ENCODE measurements around the gene NEAT1.

NEAT1 gene

DNA sequence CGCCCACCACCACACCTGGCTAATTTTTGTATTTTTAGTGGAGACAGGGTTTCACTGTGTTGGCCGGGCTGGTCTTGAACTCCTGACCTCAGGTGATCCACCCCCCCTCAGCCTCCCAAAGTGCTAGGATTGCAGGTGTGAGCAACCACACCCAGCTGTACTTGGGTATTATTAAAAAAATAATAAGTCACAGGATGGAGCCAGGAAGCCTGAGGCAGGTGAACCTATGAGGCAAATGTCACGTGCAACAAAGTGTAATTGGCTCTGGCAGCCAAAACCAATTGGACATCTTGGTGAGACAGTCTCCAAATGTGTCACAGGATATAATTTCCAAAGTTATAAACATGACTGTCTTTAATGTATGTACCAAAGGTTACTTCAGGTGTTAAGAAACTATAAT is 52.3 kb downstream of the NEAT1 start:
- H3K27ac ChIP-seq = no peak overlapping the region
- TF ChIP-seq, protein P1, sequence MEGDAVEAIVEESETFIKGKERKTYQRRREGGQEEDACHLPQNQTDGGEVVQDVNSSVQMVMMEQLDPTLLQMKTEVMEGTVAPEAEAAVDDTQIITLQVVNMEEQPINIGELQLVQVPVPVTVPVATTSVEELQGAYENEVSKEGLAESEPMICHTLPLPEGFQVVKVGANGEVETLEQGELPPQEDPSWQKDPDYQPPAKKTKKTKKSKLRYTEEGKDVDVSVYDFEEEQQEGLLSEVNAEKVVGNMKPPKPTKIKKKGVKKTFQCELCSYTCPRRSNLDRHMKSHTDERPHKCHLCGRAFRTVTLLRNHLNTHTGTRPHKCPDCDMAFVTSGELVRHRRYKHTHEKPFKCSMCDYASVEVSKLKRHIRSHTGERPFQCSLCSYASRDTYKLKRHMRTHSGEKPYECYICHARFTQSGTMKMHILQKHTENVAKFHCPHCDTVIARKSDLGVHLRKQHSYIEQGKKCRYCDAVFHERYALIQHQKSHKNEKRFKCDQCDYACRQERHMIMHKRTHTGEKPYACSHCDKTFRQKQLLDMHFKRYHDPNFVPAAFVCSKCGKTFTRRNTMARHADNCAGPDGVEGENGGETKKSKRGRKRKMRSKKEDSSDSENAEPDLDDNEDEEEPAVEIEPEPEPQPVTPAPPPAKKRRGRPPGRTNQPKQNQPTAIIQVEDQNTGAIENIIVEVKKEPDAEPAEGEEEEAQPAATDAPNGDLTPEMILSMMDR (conservative IDR thresholded peaks at IDR 0.05) = no peak

DNA sequence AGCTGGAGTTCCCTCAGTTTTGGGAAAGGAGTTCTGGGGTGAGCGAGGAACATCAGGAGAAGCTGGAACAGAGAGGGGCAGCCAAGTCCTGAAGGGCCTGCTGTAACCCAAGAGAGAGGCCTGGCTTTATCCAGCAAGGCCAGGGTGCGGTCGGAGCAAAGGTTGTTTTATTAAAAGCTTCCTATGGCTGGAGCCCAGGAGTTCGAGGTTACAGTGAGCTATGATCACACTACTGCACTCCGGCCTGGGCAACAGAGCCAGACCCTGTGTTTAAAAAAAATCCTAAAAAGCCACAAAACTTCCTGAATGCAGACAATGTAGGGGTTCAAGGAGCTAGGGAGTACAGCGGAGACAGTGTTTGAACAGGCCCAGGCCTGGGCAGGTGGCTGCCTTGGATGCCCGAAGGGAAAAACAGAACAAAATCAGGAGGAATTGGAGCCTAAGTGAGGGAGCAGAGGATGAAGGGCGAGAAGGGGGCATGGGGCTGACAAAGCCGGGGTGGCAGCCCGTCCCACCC is 54.1 kb downstream of the NEAT1 start:
- peak overlapping the region; percentile 99 for H3K27ac ChIP-seq
- TF ChIP-seq, protein P1 (conservative IDR thresholded peaks at IDR 0.05) = no peak

DNA sequence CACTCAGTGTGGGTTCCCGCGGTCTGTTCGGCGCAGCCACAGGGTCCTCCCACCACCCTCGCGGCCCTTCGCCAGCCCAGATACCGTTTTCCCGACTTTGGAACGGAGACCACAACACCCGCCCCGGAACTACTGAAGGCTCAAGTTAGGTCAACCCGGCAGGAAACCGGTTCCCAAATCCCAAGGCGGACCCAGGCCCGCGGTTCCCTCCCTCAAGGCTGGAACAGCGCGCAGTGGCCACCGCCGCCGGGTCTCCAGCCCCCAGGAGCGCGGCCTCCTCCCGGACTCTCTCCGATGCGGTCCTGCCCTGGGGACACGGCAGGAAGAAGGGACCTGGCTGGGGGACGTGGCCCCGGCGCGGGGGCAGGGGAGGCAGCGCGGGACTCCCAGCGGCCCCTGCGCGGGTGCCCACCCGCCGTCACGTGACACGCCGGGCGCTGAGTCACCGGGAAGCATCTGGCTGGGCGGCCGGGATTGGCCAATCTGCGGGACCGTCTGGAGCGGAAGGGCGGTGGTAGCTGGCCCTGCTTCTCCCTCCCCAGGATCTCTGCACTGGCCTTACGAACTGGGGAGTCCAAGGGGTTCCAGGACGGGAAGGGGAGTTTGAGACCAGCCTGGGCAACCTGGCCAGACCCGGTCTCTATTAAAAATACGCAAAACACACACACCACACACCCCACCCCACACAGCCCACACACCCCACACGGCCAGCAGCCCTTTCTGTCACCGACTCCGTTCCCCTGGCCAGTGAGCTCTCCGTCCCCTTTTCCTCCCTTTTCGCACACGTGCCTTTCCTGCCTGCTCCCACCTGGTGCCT is 54.8 kb downstream of the NEAT1 start:
- H3K27ac ChIP-seq = peak overlapping the region; percentile 99
- TF ChIP-seq, protein P1 (conservative IDR thresholded peaks at IDR 0.05) = no peak

DNA sequence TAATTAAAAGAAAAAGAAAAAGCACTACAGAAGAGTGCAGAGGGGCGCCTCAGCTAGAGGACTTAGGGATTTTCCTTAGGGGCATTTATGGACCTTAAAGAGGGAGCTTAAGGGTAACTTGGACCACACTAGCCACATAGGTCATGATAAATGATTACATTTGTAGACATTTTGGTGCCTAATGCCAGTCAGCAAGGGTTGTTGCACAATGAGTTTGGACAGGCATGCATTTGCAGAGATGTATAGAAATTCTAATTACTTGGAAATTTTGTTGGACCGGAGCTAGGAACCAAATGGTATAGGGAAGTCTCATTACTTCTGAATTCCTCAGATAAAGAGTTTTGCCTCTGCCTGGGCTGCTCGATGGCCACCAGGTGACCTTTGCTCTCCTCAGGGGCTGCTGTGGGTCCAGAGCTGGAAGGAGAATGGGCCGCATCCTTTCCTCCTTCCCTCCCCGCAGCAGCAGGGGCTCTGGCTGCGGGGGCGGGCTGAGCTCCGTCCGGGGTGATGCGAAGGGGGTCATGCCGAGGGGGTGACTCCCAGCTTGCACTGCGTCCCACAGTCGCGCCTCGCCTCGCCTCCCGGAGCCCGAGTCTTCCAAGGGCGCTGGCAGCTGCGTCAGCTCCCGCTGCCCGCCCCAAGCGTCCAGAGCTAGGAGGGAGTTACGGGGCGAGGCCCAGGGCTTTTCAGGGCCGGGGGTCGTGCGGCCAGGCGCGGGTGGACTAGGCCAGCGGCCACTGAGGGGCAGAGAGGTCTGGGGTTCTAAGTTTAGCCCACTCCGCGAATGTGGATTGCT is 56.0 kb downstream of the NEAT1 start:
- TF ChIP-seq, protein P1 (conservative IDR thresholded peaks at IDR 0.05) = no peak
- peak overlapping the region; percentile 99 for H3K27ac ChIP-seq

DNA sequence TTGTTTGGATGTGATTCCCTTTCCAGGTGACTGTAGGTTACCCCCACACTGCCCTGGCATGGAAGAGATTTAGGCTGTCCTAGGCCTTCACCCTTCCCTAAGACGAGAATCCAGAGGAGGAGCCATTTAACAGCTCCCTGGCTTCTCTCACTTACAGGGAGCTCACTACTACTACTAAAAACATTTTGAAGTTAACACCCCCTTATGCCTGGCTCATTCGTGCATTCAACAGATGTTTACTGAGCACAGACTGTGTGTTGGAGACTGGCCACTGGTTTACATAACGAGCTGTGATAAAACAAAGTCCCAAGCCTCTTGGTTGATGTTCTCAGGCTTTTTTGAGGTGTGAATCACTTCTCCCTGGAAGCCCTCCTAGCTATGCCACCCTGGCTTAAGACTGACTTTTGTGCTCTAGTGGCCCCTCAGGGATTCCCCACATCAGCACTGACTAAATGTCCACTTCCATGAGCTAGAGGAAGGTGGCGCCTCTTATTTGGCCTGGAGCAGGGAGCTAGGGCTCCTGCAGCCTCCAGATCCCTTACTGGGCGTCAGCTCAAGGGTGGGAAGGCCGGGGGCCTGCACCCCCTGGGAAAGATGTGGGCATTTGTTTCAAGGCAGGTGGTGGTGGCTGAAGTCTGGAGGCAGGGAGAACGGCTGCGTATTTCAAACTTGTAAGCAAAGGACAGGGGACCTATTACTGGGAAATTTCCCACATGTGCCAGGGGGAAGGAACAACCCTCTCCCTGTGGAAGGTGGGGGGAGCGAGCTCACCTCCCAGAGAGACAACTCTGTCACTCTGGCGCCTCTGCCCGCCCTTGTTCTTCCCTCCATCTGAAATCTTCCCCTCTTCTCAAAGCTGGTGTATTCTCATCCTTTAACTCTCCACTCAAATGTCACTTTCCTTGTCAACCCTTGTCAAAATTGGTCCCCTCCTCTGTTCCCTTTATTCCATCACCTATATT is 56.9 kb downstream of the NEAT1 start:
- TF ChIP-seq, protein P1 (conservative IDR thresholded peaks at IDR 0.05) = peak; percentile 76
- H3K27ac ChIP-seq = peak overlapping the region; percentile 99

DNA sequence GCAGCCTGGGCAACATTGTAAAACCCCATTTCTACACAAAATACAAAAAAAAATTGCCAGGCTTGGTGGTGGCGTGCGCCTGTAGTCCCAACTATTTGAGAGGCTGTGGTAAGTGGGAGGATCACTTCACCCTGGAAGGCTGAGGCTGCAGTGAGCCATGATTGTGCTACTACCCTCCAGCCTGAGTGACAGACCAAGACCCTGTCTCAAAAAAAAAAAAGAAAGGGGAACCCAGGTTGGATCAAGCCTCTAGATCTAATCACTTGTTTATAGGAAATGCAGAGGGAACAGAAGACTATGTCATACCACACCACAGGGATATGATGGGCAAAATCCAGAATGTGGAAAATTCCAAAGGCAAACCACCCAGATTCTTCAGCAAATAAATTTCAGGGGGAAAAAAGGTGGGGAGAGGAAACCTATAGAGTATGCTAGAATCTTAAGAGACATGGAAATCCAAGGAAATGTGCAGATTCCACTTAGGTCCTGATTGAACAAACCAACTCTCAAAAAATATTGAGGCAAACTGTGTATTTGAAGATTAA is 59.8 kb downstream of the NEAT1 start:
- H3K27ac ChIP-seq = no peak overlapping the region
- TF ChIP-seq, protein P1 (conservative IDR thresholded peaks at IDR 0.05) = no peak
